ENCODE results near the gene FBXW4. TPM values are rescaled to one million over a fixed set of nuclear protein-coding genes. Genes with fewer than 3 reads are reported as not detected.

Gene FBXW4
- total RNA-seq, 2 experiments from 2014 or later: 43.1 to 60.9 TPM

GRCh38 chr10:101646364-101646763 is 48.6 kb downstream of the FBXW4 start:
- Histone ChIP-seq H3K4me2 (ENCODE audit: low read length) (no peak overlapping the region), H3K9me3 (ENCODE audit: low read length) (no peaks in the 10 kb centered on the region), H3K4me3 (ENCODE audit: low read depth, low read length, poor library complexity, severe bottlenecking) (no peak overlapping the region), H3K79me2 (ENCODE audit: insufficient read depth, low read depth, low read length) (no peaks in the 10 kb centered on the region), H4K20me1 (ENCODE audit: insufficient read depth, low read length) (no peaks in the 10 kb centered on the region), H3K36me3 (ENCODE audit: insufficient read depth, low read length) (peaks cover 19% of the 10 kb centered on the region; the same call in 1 of the 2 replicates), H2AFZ (ENCODE audit: low read length) (no peak overlapping the region), H3K27ac (ENCODE audit: low read depth, low read length, poor library complexity, severe bottlenecking) (no peak overlapping the region), H3K9me2 (ENCODE audit: insufficient read depth, low read length) (no peaks in the 10 kb centered on the region), H3K4me1 (ENCODE audit: insufficient read depth, low read length, poor library complexity, severe bottlenecking) (no peaks in the 10 kb centered on the region)
- DNase-seq (ENCODE audit: low spot score): no peak
- POLR2A ChIA-PET: no interaction called here
- no TSS peak for BruUV-seq (replicated peaks)
- CTCF ChIA-PET (ENCODE audit: unreplicated experiment): no interaction called here
- no peak for TF ChIP-seq EZH2phosphoT487 (IDR thresholded peaks at IDR 0.05; ENCODE audit: borderline replicate concordance, low read depth, low read length)
- TF ChIP-seq, protein P1, sequence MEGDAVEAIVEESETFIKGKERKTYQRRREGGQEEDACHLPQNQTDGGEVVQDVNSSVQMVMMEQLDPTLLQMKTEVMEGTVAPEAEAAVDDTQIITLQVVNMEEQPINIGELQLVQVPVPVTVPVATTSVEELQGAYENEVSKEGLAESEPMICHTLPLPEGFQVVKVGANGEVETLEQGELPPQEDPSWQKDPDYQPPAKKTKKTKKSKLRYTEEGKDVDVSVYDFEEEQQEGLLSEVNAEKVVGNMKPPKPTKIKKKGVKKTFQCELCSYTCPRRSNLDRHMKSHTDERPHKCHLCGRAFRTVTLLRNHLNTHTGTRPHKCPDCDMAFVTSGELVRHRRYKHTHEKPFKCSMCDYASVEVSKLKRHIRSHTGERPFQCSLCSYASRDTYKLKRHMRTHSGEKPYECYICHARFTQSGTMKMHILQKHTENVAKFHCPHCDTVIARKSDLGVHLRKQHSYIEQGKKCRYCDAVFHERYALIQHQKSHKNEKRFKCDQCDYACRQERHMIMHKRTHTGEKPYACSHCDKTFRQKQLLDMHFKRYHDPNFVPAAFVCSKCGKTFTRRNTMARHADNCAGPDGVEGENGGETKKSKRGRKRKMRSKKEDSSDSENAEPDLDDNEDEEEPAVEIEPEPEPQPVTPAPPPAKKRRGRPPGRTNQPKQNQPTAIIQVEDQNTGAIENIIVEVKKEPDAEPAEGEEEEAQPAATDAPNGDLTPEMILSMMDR (conservative IDR thresholded peaks at IDR 0.05; ENCODE audit: low read length): no peak
- intact Hi-C loops (cut with micrococcal nuclease; ENCODE audit: unreplicated experiment): no loop called here

GRCh38 chr10:101645659-101646058 is 49.3 kb downstream of the FBXW4 start:
- no TSS peak for BruUV-seq (replicated peaks)

DNA sequence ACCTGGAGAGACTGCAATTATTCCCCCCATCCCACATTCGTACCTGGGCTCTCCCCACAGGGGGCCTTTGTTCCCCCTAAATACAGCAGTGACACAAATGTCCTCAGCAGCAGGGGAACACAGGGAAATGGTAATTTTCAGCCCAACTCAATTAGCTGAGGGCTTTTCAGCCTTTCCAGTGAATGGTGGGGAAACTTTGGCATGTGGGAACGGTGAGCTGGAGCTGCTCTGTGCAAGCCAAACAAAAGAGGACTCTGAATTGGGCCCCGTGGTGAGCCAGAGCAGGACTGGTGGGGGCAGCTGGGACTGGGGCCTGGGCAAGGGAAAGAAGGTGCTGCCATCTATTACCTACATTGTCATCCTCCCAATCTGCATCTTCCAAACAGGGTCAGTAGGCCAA is 51.0 kb downstream of the FBXW4 start:
- H3K9me3 ChIP-seq (ENCODE audit: low read length): no peaks in the 10 kb centered on the region
- CTCF ChIA-PET (ENCODE audit: unreplicated experiment): no interaction called here
- H4K20me1 ChIP-seq (ENCODE audit: insufficient read depth, low read length): no peaks in the 10 kb centered on the region
- no peak overlapping the region for H3K4me2 ChIP-seq (ENCODE audit: low read length)
- peaks cover 26% of the 10 kb centered on the region; the same call in 1 of the 2 replicates for H3K36me3 ChIP-seq (ENCODE audit: insufficient read depth, low read length)
- no peak overlapping the region for H3K4me3 ChIP-seq (ENCODE audit: low read depth, low read length, poor library complexity, severe bottlenecking)
- no peaks in the 10 kb centered on the region for H3K4me1 ChIP-seq (ENCODE audit: insufficient read depth, low read length, poor library complexity, severe bottlenecking)
- intact Hi-C loops (cut with micrococcal nuclease; ENCODE audit: unreplicated experiment): no loop called here
- H3K9me2 ChIP-seq (ENCODE audit: insufficient read depth, low read length): no peaks in the 10 kb centered on the region
- no peak overlapping the region for H2AFZ ChIP-seq (ENCODE audit: low read length)
- no TSS peak for BruUV-seq (replicated peaks)
- TF ChIP-seq, protein P1 (conservative IDR thresholded peaks at IDR 0.05; ENCODE audit: low read length): no peak
- no peak for TF ChIP-seq EZH2phosphoT487 (IDR thresholded peaks at IDR 0.05; ENCODE audit: borderline replicate concordance, low read depth, low read length)
- no peak overlapping the region for H3K27ac ChIP-seq (ENCODE audit: low read depth, low read length, poor library complexity, severe bottlenecking)
- DNase-seq (ENCODE audit: low spot score): no peak
- H3K79me2 ChIP-seq (ENCODE audit: insufficient read depth, low read depth, low read length): no peaks in the 10 kb centered on the region
- POLR2A ChIA-PET: no interaction called here

More at GRCh38 chr10:101645659-101646058, 49.3 kb downstream of the FBXW4 start:
- H3K9me3 ChIP-seq (ENCODE audit: low read length): no peaks in the 10 kb centered on the region
- H3K36me3 ChIP-seq (ENCODE audit: insufficient read depth, low read length): peaks cover 19% of the 10 kb centered on the region; the same call in 1 of the 2 replicates
- H3K79me2 ChIP-seq (ENCODE audit: insufficient read depth, low read depth, low read length): no peaks in the 10 kb centered on the region
- no peaks in the 10 kb centered on the region for H3K9me2 ChIP-seq (ENCODE audit: insufficient read depth, low read length)
- H2AFZ ChIP-seq (ENCODE audit: low read length): no peak overlapping the region
- ChIA-PET CTCF (ENCODE audit: unreplicated experiment) (no interaction called here), POLR2A (no interaction called here)
- TF ChIP-seq, protein P1 (conservative IDR thresholded peaks at IDR 0.05; ENCODE audit: low read length): no peak
- no peak for TF ChIP-seq EZH2phosphoT487 (IDR thresholded peaks at IDR 0.05; ENCODE audit: borderline replicate concordance, low read depth, low read length)
- H3K4me2 ChIP-seq (ENCODE audit: low read length): no peak overlapping the region
- no peak overlapping the region for H3K27ac ChIP-seq (ENCODE audit: low read depth, low read length, poor library complexity, severe bottlenecking)
- intact Hi-C loops (cut with micrococcal nuclease; ENCODE audit: unreplicated experiment): no loop called here
- H4K20me1 ChIP-seq (ENCODE audit: insufficient read depth, low read length): no peaks in the 10 kb centered on the region
- no peak overlapping the region for H3K4me3 ChIP-seq (ENCODE audit: low read depth, low read length, poor library complexity, severe bottlenecking)
- no peaks in the 10 kb centered on the region for H3K4me1 ChIP-seq (ENCODE audit: insufficient read depth, low read length, poor library complexity, severe bottlenecking)
- DNase-seq (ENCODE audit: low spot score): no peak
